Cardiac muscle cell (in vitro differentiated cells and primary cell): ENCODE results near the gene PDS5B. TPM values are rescaled to one million over a fixed set of nuclear protein-coding genes. Genes with fewer than 3 reads are reported as not detected.

ENCODE experiments used
- DNase-seq, 2 donors: peaks; one replicate each; pipeline versions ENCODE4 v3.0.0 to v3.0.0-alpha.2; 2010 to 2017; ENCODE audit warnings: low read depth in 1 of 2, low spot score in 1 of 2
- H3K27ac ChIP-seq: fragments of 200-600 bp; sonication (generic); 2 replicates; pipeline ENCODE4 v1.5.1; 2016
- H3K27me3 ChIP-seq: fragments of 200-600 bp; sonication (generic); 2 replicates; pipeline ENCODE4 v1.6.0; 2016; ENCODE audit warnings: control low read depth
- H3K36me3 ChIP-seq: fragments of 200-600 bp; sonication (generic); 2 replicates; pipeline ENCODE4 v1.5.1; 2016; ENCODE audit warnings: control low read depth
- H3K4me1 ChIP-seq: fragments of 200-600 bp; sonication (generic); 2 replicates; pipeline ENCODE4 v1.8.1; 2017; ENCODE audit warnings: low read depth, mild to moderate bottlenecking, mixed run types
- H3K4me3 ChIP-seq: fragments of 200-600 bp; sonication (generic); 2 replicates; pipeline ENCODE4 v1.5.1; 2016; ENCODE audit warnings: mild to moderate bottlenecking
- H3K9me3 ChIP-seq: fragments of 200-600 bp; sonication (generic); 2 replicates; pipeline ENCODE4 v1.5.1; 2017; ENCODE audit warnings: low read depth, mild to moderate bottlenecking, control low read depth
- polyA plus RNA-seq: library from polyadenylated mRNA; unstranded; fragments of >200 nt; fragmentation: Nextera tagmentation; extraction: Ambion mirVana; gene quantifications from 2 replicates; pipeline ENCODE4 v1.2.1, GENCODE V29; 2016
- total RNA-seq: library from RNA; depleted of rRNA; stranded (reverse); fragments of >200 nt; gene quantifications from 2 replicates; pipeline ENCODE4 v1.2.3, GENCODE V29; 2016
- TF ChIP-seq, protein P1 (sequence below): IDR thresholded peaks from 2 replicates; pipeline ENCODE4 v1.5.1; 2012; ENCODE audit warnings: low read depth, mild to moderate bottlenecking, low read length

PDS5B gene
- total and polyA plus RNA-seq, 2 experiments from 2014 or later: 18.4 to 26.2 TPM

DNA sequence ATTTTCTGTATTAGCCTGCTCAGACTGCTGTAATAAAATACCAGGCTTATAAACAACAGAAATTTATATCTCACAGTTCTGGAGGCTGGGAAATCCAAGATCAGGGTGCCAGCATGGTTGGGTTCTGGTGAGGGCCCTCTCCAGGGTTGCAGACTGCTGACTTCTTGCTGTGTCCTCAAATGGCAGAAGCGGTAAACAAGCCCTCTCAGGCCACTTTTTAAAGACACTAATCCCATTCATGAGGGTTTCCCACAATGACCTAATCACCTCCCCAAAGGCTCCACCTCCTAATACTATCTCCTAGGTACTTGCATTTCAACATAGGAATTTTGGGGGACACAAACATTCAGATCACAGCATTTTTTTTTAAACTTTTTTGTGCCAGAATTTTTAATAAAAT lies 159.3 kb downstream of the PDS5B start:
- Histone ChIP-seq H3K4me3 (no peak overlapping the region), H3K27ac (no peak overlapping the region), H3K4me1 (no peaks in the 10 kb centered on the region), H3K9me3 (no peaks in the 10 kb centered on the region), H3K36me3 (peaks cover 20% of the 10 kb centered on the region), H3K27me3 (no peaks in the 10 kb centered on the region)
- no peak for DNase-seq
- TF ChIP-seq, protein P1, sequence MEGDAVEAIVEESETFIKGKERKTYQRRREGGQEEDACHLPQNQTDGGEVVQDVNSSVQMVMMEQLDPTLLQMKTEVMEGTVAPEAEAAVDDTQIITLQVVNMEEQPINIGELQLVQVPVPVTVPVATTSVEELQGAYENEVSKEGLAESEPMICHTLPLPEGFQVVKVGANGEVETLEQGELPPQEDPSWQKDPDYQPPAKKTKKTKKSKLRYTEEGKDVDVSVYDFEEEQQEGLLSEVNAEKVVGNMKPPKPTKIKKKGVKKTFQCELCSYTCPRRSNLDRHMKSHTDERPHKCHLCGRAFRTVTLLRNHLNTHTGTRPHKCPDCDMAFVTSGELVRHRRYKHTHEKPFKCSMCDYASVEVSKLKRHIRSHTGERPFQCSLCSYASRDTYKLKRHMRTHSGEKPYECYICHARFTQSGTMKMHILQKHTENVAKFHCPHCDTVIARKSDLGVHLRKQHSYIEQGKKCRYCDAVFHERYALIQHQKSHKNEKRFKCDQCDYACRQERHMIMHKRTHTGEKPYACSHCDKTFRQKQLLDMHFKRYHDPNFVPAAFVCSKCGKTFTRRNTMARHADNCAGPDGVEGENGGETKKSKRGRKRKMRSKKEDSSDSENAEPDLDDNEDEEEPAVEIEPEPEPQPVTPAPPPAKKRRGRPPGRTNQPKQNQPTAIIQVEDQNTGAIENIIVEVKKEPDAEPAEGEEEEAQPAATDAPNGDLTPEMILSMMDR: no peak

DNA sequence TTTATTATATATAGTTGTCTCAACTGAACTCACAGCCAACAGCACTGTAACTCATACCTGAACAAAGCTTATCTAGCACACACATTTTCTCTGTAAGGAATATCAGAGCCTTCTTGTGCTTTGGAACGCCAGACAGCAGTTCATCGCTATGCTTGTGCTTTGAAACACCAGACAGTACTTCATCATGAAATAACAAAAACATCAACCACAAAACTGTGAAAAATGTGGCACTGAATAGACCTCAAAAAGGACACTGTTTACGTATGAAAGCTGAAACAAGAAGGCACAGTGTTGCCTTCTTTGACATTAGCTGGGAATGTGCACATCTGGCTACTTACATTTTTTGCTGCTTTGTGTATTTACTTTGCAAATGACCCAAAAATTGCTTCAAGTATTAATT lies 160.2 kb downstream of the PDS5B start:
- Histone ChIP-seq H3K9me3 (no peaks in the 10 kb centered on the region), H3K27ac (no peak overlapping the region), H3K4me3 (no peak overlapping the region), H3K27me3 (no peaks in the 10 kb centered on the region), H3K4me1 (no peaks in the 10 kb centered on the region), H3K36me3 (peaks cover 20% of the 10 kb centered on the region)
- DNase-seq: no peak
- TF ChIP-seq, protein P1: no peak

DNA sequence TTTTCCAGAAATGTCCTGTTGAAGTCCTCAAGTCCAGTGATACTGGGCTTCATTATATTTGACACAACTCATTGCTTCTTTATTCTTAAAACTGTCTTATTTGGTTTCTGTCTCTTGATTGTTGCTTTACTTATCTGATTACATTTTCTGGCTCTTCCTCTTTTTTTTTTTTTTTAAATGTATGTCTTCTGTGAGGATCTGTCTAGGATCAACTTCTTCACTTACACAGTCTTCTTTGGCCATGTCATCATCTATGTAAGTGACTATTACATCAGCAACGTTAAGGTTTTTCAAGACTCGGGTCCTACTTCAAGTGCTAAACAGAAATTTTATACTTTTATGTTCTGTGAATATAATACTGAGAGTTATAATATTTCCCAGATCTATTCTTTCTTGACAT lies 162.1 kb downstream of the PDS5B start:
- no peaks in the 10 kb centered on the region for H3K4me1 ChIP-seq
- H3K4me3 ChIP-seq: no peak overlapping the region
- no peak overlapping the region for H3K27ac ChIP-seq
- peaks cover 15% of the 10 kb centered on the region for H3K36me3 ChIP-seq
- H3K9me3 ChIP-seq: no peaks in the 10 kb centered on the region
- DNase-seq: no peak
- H3K27me3 ChIP-seq: no peaks in the 10 kb centered on the region
- TF ChIP-seq, protein P1: no peak

DNA sequence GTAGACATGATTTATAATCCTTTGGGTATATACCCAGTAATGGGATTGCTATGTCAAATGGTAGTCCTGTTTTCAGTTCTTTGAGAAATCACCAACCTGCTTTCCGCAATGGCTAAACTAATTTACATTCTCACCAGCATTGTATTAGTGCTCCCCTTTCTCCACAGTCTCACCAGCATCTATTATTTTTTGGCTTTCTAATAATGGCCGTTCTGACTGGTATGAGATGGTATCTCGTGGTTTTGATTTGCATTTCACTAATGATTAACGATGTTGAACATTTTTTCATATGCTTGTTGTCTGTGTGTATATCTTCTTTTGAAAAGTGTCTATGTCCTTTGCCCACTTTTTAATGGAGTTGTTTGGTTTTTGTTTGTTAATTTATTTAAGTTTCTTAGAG lies 165.1 kb downstream of the PDS5B start:
- Histone ChIP-seq H3K4me3 (no peak overlapping the region), H3K27ac (no peak overlapping the region), H3K9me3 (no peaks in the 10 kb centered on the region), H3K4me1 (no peaks in the 10 kb centered on the region), H3K36me3 (peaks cover 14% of the 10 kb centered on the region), H3K27me3 (no peaks in the 10 kb centered on the region)
- DNase-seq: no peak
- TF ChIP-seq, protein P1: no peak

DNA sequence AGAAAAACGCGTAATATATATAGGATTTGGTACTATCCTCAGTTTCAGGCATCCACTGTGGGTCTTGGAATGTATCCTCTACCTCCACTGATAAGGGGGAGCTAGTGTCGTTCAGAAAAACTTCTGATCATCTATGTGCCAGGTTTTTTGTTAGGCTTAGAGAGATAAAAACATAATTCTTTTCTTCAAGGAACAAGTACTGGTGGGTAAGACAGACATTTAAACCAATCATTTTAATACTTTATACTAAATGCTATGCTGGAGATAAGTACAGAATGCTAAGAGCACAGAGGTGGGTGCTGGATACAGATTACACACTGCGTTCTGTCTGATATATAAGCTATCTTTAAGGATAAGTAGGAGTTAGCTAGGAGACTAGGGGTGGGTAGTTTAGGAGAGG lies 166.1 kb downstream of the PDS5B start:
- H3K4me3 ChIP-seq: no peak overlapping the region
- TF ChIP-seq, protein P1: no peak
- no peak for DNase-seq

More for the DNA sequence above, 166.1 kb downstream of the PDS5B start:
- Histone ChIP-seq H3K4me1 (no peaks in the 10 kb centered on the region), H3K27me3 (no peaks in the 10 kb centered on the region), H3K36me3 (peaks cover 11% of the 10 kb centered on the region), H3K27ac (no peak overlapping the region), H3K9me3 (no peaks in the 10 kb centered on the region)
